Fibroblast of villous mesenchyme (primary cell): ENCODE measurements around the gene CDK19. TPM values are rescaled to one million over a fixed set of nuclear protein-coding genes. Genes with fewer than 3 reads are reported as not detected.

ENCODE experiments used
- DNase-seq: peaks from one replicate; pipeline ENCODE4 v3.0.0-alpha.2; 2010; ENCODE audit warnings: low read depth
- H3K4me3 ChIP-seq: 2 replicates; pipeline ENCODE4 v1.5.1; 2011; ENCODE audit warnings: low read depth, mild to moderate bottlenecking, low read length
- total RNA-seq: library from RNA; depleted of rRNA; stranded (reverse); fragments of >200 nt; gene quantifications from 2 replicates; pipeline ENCODE4 v1.2.3, GENCODE V29; 2012
- TF ChIP-seq, protein P1 (sequence below): IDR thresholded peaks from 2 replicates; pipeline ENCODE4 v1.5.1; 2012; ENCODE audit warnings: low read depth, mild to moderate bottlenecking, low read length; ENCODE audit not compliant: insufficient read depth

The CDK19 gene
- 9.9 and 10.3 TPM in 2 replicates for total RNA-seq

DNA sequence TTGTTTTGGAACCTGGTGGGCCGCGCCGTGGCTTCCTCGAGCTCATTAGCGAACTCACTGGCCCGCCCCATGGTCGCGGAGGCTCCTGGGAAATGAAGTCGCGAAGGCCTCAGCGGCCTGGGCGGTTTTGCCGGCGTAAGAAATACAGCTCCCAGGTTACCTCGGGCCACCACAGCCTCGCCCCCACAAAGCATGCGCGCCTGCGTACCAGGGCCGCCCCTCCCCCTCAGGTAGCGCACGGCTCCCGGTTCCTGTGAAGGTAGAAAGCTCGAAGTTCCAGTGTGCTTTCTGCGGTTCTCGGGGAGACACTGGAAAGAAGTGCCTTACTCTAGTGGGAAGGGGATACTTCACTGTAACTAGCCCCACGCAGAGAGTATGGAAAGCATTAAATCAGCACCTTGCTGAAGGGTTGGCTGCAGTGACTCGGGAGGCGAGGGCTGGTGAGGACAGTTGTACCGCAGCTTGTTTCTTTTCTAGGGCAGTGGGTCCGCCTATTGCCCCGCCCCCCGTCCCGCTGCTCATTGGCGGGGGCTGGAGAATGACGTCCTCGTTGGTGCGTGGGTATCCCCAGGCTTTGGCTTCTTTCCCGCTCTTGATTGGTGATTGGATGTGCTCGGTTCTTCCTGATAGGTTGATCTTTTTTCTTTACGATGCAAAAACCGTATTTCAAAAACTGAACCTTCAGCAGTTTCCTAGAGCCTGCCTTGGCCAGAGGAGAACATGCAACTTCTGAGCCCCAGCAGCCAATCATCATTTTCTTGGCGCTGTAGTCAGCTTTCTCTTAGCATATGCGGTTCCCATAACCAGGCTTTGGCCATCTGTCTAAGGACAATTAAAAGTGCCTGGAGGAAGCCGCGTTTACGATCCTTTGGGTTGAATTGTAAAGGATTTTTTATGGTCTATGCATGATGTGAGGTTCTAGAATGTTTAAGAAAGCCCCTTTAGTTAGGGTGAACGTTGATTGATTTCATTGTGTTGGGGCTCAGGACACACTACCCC is at the start of gene CDK19:
CDK19 (minus strand) TSS at position 59 of the 999 bp plus-strand sequence. CDS start 333 bp downstream, outside the sequence.
- TF ChIP-seq, protein P1, sequence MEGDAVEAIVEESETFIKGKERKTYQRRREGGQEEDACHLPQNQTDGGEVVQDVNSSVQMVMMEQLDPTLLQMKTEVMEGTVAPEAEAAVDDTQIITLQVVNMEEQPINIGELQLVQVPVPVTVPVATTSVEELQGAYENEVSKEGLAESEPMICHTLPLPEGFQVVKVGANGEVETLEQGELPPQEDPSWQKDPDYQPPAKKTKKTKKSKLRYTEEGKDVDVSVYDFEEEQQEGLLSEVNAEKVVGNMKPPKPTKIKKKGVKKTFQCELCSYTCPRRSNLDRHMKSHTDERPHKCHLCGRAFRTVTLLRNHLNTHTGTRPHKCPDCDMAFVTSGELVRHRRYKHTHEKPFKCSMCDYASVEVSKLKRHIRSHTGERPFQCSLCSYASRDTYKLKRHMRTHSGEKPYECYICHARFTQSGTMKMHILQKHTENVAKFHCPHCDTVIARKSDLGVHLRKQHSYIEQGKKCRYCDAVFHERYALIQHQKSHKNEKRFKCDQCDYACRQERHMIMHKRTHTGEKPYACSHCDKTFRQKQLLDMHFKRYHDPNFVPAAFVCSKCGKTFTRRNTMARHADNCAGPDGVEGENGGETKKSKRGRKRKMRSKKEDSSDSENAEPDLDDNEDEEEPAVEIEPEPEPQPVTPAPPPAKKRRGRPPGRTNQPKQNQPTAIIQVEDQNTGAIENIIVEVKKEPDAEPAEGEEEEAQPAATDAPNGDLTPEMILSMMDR, result no peak
- H3K4me3 ChIP-seq, result peak within 1 kb of the TSS; percentile 89
- peak; percentile 98 for DNase-seq

DNA sequence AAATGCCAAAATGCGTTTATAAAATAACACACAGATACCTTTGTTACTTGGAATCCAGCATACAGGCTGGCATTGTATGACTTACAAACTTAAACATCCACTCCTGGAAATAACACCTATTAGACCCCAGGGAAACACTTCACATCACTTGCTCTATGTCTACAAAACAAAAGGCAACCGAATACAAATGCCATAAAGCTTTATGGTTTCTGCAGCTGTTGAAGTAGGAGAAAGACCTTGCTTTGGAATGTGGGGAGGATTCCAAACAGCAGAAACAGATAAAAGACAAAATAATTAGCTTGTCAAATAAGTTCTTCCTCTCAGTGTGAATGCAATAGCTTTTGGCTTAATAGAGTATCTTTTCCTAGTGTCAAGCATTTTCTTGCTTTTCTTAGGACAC is 49.6 kb upstream of the CDK19 start:
- no peak overlapping the region for H3K4me3 ChIP-seq
- DNase-seq, result peak; percentile 36
- TF ChIP-seq, protein P1, result no peak

DNA sequence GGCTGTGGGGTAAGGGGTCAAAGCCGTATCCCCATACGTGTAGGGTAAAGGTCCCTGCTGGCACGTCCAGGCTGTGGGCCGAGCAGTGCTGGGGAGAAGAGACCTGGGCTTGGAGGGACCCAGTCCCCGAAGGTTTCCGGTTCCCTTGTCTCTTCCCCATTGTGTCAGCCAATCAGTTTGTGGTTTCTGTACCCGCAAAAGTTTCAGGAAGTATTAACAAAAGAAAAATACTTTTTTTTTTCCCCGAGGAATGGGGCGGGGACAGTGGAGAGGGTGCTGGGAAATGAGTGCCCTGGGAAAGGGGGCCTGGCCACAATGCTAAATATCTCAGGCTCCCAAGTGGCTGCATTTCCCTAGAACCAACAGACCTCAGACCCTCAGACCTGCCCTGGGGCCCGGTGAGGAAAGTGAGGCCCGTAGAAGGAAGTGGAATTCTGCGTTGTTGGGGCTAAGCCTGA is 44.1 kb upstream of the CDK19 start:
- TF ChIP-seq, protein P1, result no peak
- H3K4me3 ChIP-seq, result no peak overlapping the region
- DNase-seq, result no peak

DNA sequence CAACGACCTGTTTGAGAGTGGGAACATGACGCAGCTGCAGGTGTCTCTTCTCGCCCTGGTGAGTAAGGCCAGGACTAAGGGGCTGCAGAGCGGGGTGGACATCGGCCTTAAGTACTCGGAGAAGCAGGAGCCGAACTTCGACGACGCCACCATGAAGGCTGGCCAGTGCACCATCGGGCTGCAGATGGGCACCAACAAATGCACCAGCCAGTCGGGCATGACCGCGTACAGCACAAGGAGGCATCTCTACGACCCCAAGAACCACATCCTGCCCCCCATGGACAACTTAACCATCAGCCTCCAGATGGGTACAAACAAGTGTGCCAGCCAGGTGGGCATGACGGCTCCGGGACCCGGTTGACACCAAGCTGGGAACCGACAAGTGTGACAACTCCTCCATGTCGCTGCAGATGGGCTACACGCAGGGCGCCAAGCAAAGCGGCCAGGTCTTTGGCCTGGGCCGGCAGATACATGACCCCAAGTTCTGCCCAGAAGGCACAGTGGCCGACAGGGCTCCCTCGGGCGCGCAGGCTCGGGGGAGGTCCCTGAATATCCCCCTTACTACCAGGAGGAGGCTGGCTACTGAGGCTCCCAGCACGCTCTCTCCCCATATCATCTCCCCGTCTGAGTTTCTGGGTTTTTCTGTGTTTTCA is 43.4 kb upstream of the CDK19 start:
- TF ChIP-seq, protein P1, result no peak
- no peak for DNase-seq
- H3K4me3 ChIP-seq, result no peak overlapping the region

DNA sequence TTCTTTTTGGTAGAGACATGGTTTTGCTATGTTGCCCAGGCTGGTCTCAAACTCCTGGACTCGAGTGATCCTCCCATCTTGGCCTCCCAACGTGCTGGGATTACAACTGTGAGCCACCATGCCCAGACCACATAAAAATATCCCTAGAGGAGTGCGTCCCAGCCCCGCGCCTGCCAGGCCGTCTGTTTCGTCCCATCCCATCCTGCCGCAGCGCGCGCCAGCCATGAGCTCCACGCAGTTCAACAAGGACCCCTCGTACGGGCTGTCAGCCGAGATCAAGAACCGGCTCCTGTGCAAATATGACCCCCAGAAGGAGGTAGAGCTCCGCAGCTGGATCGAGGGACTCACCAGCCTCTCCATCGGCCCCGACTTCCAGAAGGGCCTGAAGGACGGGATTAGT is 42.7 kb upstream of the CDK19 start:
- no peak for DNase-seq
- TF ChIP-seq, protein P1, result no peak
- no peak overlapping the region for H3K4me3 ChIP-seq

DNA sequence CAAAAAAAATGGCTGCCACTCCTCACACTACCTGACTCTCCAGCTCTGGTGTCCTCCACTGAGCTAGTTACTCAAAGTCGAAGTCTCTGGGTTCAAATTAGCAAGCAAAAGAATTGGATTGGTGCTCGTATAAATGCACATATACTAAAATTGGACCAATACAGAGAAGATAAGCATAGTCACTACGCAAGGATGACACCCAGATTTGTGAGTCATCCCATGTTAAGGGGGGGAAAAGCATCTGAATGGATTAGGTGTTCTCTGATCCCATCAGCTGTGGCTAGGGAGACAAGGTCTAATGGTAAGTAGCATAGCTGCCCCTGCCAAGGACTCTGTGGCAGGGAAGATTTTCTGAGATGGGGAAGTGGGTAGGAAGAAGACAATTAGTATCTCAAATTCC is 41.0 kb upstream of the CDK19 start:
- TF ChIP-seq, protein P1, result no peak
- DNase-seq, result no peak
- H3K4me3 ChIP-seq, result no peak overlapping the region
